Adrenal gland (tissue), 5 donors: ENCODE data around the gene CCSER1.

ENCODE experiments used
- POLR2A ChIP-seq, 2 donors: fragments of 450-650 bp; IDR thresholded peaks; one replicate each; pipeline ENCODE4 v1.6.1; 2017; ENCODE audit warnings: antibody characterized with exemption in 2 of 2, mild to moderate bottlenecking in 2 of 2, moderate library complexity in 1 of 2
- TF ChIP-seq, protein P1 (sequence below), 6 experiments: fragments of 450-650 bp in 4 of 6; fragments of 200-600 bp in 2 of 6; sonication (generic) in 1 of 6; IDR thresholded peaks; 1 replicate in 5 of 6; 2 replicates in 1 of 6; pipeline versions ENCODE4 v1.5.1 to v1.8.0; 2016 to 2021; ENCODE audit warnings: antibody characterized with exemption in 6 of 6, mild to moderate bottlenecking in 2 of 6, moderate library complexity in 1 of 6
- donor health status: DM: no; HTN: no; CAD: no.

GRCh38 chr4:90105274-90105673 is 21.9 kb upstream of the CCSER1 start:
- TF ChIP-seq, protein P1, sequence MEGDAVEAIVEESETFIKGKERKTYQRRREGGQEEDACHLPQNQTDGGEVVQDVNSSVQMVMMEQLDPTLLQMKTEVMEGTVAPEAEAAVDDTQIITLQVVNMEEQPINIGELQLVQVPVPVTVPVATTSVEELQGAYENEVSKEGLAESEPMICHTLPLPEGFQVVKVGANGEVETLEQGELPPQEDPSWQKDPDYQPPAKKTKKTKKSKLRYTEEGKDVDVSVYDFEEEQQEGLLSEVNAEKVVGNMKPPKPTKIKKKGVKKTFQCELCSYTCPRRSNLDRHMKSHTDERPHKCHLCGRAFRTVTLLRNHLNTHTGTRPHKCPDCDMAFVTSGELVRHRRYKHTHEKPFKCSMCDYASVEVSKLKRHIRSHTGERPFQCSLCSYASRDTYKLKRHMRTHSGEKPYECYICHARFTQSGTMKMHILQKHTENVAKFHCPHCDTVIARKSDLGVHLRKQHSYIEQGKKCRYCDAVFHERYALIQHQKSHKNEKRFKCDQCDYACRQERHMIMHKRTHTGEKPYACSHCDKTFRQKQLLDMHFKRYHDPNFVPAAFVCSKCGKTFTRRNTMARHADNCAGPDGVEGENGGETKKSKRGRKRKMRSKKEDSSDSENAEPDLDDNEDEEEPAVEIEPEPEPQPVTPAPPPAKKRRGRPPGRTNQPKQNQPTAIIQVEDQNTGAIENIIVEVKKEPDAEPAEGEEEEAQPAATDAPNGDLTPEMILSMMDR (IDR thresholded peaks at IDR 0.05), result no peak
- TF ChIP-seq POLR2A (IDR thresholded peaks at IDR 0.05), result no peak
